Activated CD8-positive, alpha-beta T cell treated with anti-CD3 and anti-CD28 coated beads for 36 hours (primary cell): ENCODE results near the gene ALDOA. TPM values are rescaled to one million over a fixed set of nuclear protein-coding genes. Genes with fewer than 3 reads are reported as not detected.

ENCODE experiments used
- ATAC-seq: fragments of 200-7000 bp; cut with Tn5 transposase; one replicate; pipeline ENCODE4 v1.10.0; 2021; ENCODE audit warnings: mild to moderate bottlenecking, moderate library complexity
- CTCF ChIA-PET: fragments of 350-600 bp; sonication (Branson Sonifier 250); formaldehyde crosslinking; loops from one replicate; lab custom pipeline; 2021; ENCODE audit warnings: antibody characterized with exemption; lab: Charles Lee
- POLR2A ChIA-PET: fragments of 350-600 bp; sonication (Branson Sonifier 250); formaldehyde crosslinking; loops from one replicate; lab custom pipeline; 2021; ENCODE audit warnings: antibody characterized with exemption; lab: Charles Lee
- DNase-seq: peaks from one replicate; pipeline ENCODE4 v3.0.0-alpha.2; 2020
- H3K27ac Mint-ChIP-seq: one replicate; pipeline ENCODE4 v1.8.0; 2021; ENCODE audit warnings: mild to moderate bottlenecking, mixed read lengths
- H3K27me3 Mint-ChIP-seq: one replicate; pipeline ENCODE4 v1.8.0; 2021; ENCODE audit warnings: mixed read lengths
- H3K36me3 Mint-ChIP-seq: one replicate; pipeline ENCODE4 v1.8.0; 2021; ENCODE audit warnings: low read depth, mixed read lengths
- H3K4me1 Mint-ChIP-seq: one replicate; pipeline ENCODE4 v1.8.0; 2021; ENCODE audit warnings: low read depth, mixed read lengths
- H3K4me3 Mint-ChIP-seq: one replicate; pipeline ENCODE4 v1.8.0; 2021; ENCODE audit warnings: mild to moderate bottlenecking, moderate library complexity, mixed read lengths
- H3K9me3 Mint-ChIP-seq: one replicate; pipeline ENCODE4 v1.8.0; 2021; ENCODE audit warnings: mixed read lengths
- CTCF ChIP-seq: fragments of 200-600 bp; IDR thresholded peaks from one replicate; pipeline ENCODE4 v1.8.0; 2022; ENCODE audit warnings: antibody characterized with exemption, mild to moderate bottlenecking
- intact Hi-C: fragments of 100-400 bp; cut with micrococcal nuclease; formaldehyde crosslinking; loops from one replicate; pipeline ENCODE4 v1.10.0; 2022
- total RNA-seq, 2 experiments: library from RNA; stranded (reverse); gene quantifications; one replicate each; pipeline ENCODE4 v1.2.3, GENCODE V29; 2021

ALDOA gene
- total RNA-seq, 2 experiments from 2014 or later: 3,042 to 3,081 TPM

- intact Hi-C loops: no loop called here
- TF ChIP-seq CTCF: no peak
- H3K27ac Mint-ChIP-seq: no peak overlapping the region
- H3K36me3 Mint-ChIP-seq: peaks cover 13% of the 10 kb centered on the region
- ChIA-PET CTCF (no interaction called here), POLR2A (interaction anchor here (0.9 kb wide), 1 partner anchor 71 kb away, joined by 4 read pairs; no protein-coding TSS in a partner anchor)
- H3K4me1 Mint-ChIP-seq: peaks cover 12% of the 10 kb centered on the region
- peak; percentile 45 for DNase-seq
- no peak overlapping the region for H3K4me3 Mint-ChIP-seq
- H3K27me3 Mint-ChIP-seq: no peaks in the 10 kb centered on the region
- peak; percentile 50 for ATAC-seq
- no peaks in the 10 kb centered on the region for H3K9me3 Mint-ChIP-seq
Observed at GRCh38 chr16:30115238-30115637, 49.7 kb downstream of the ALDOA start.

GRCh38 chr16:30116291-30117207 is 51.0 kb downstream of the ALDOA start:
- CTCF ChIA-PET: no interaction called here
- no peak overlapping the region for H3K4me3 Mint-ChIP-seq
- ATAC-seq (no peak), DNase-seq (no peak)
- peaks cover 9% of the 10 kb centered on the region for H3K36me3 Mint-ChIP-seq
- H3K9me3 Mint-ChIP-seq: no peaks in the 10 kb centered on the region
- no peaks in the 10 kb centered on the region for H3K27me3 Mint-ChIP-seq
- TF ChIP-seq CTCF: no peak
- intact Hi-C loops: no loop called here
- H3K27ac Mint-ChIP-seq: no peak overlapping the region
- POLR2A ChIA-PET: interaction anchor here (0.7 to 1.0 kb wide), 2 partner anchors 69 to 539 kb away, joined by 3 read pairs; no protein-coding TSS in a partner anchor
- H3K4me1 Mint-ChIP-seq: peaks cover 23% of the 10 kb centered on the region

GRCh38 chr16:30117768-30118167 is 52.2 kb downstream of the ALDOA start:
- ChIA-PET POLR2A (interaction anchor here (2.1 to 2.3 kb wide), 2 partner anchors 14 to 25 kb away, joined by 6 to 7 read pairs; no protein-coding TSS in a partner anchor), CTCF (interaction anchor here (1.0 kb wide), 1 partner anchor 63 kb away, joined by 3 read pairs; no protein-coding TSS in a partner anchor)
- intact Hi-C loops: no loop called here
- Mint-ChIP-seq H3K4me1 (peaks cover 27% of the 10 kb centered on the region), H3K27ac (no peak overlapping the region), H3K27me3 (no peaks in the 10 kb centered on the region), H3K4me3 (no peak overlapping the region), H3K9me3 (no peaks in the 10 kb centered on the region), H3K36me3 (peaks cover 9% of the 10 kb centered on the region)
- no peak for TF ChIP-seq CTCF
- DNase-seq (no peak), ATAC-seq (no peak)

- Mint-ChIP-seq H3K27me3 (no peaks in the 10 kb centered on the region), H3K4me3 (no peak overlapping the region), H3K4me1 (peaks cover 27% of the 10 kb centered on the region), H3K9me3 (no peaks in the 10 kb centered on the region), H3K36me3 (peaks cover 9% of the 10 kb centered on the region), H3K27ac (no peak overlapping the region)
- ATAC-seq (no peak), DNase-seq (no peak)
- POLR2A ChIA-PET: interaction anchor here (0.7 to 2.3 kb wide), 4 partner anchors 15 to 218 kb away, joined by 3 to 7 read pairs (median 5); no protein-coding TSS in a partner anchor
- CTCF ChIA-PET: no interaction called here
- TF ChIP-seq CTCF: no peak
- intact Hi-C loops: no loop called here
Observed at GRCh38 chr16:30119428-30119827, 53.9 kb downstream of the ALDOA start.

Other genes starting within 250 kb of the ALDOA start
- 10 to 100 TPM; 26.8 to 29.0 TPM for gene PAGR1, start 249.6 kb upstream of the ALDOA start, total RNA-seq
- gene MVP, start 245.3 kb upstream of the ALDOA start, total RNA-seq: 10 to 100 TPM; 32.5 to 33.2 TPM
- gene CDIPT, start 202.5 kb upstream of the ALDOA start, total RNA-seq: 10 to 100 TPM; 30.2 to 35.4 TPM
- under 1 TPM; 0.11 to 0.13 TPM for gene SEZ6L2, start 166.2 kb upstream of the ALDOA start, total RNA-seq
- gene ASPHD1, start 165.3 kb upstream of the ALDOA start, total RNA-seq: 1 to 10 TPM; 2.0 to 2.1 TPM
- 10 to 100 TPM; 35.2 to 35.3 TPM for gene KCTD13, start 139.5 kb upstream of the ALDOA start, total RNA-seq
- gene TMEM219, start 103.7 kb upstream of the ALDOA start, total RNA-seq: 10 to 100 TPM; 31.9 to 34.9 TPM
- 10 to 100 TPM; 25.0 to 25.9 TPM for gene TAOK2, start 91.9 kb upstream of the ALDOA start, total RNA-seq
- 10 to 100 TPM; 35.2 to 36.4 TPM for gene HIRIP3, start 70.1 kb upstream of the ALDOA start, total RNA-seq
- 10 to 100 TPM; 75.9 to 79.1 TPM for gene INO80E, start 69.5 kb upstream of the ALDOA start, total RNA-seq
- gene DOC2A, start 54.7 kb upstream of the ALDOA start, total RNA-seq: 1 to 10 TPM in 1 of 2 experiments, under 1 TPM in 1; 0.68 to 1.8 TPM
- gene C16orf92, start 42.6 kb upstream of the ALDOA start, total RNA-seq: not detected
- 1 to 10 TPM; 3.5 to 3.6 TPM for gene TLCD3B, start 34.5 kb upstream of the ALDOA start, total RNA-seq
- gene PPP4C, start 10.2 kb downstream of the ALDOA start, total RNA-seq: 100 to 1,000 TPM; 116 to 121 TPM
- 1 to 10 TPM; 2.5 TPM for gene TBX6, start 26.2 kb downstream of the ALDOA start, total RNA-seq
- 10 to 100 TPM; 17.7 to 19.5 TPM for gene YPEL3, start 30.5 kb downstream of the ALDOA start, total RNA-seq
- 1 to 10 TPM; 4.5 to 5.7 TPM for gene GDPD3, start 47.8 kb downstream of the ALDOA start, total RNA-seq
- gene MAPK3, start 57.5 kb downstream of the ALDOA start, total RNA-seq: 10 to 100 TPM; 57.6 to 60.1 TPM
- 1,000 to 10,000 TPM; 1,130 to 1,151 TPM for gene CORO1A, start 117.8 kb downstream of the ALDOA start, total RNA-seq
- gene BOLA2B, start 127.9 kb downstream of the ALDOA start, total RNA-seq: 100 to 1,000 TPM; 248 to 254 TPM
- 100 to 1,000 TPM; 116 to 129 TPM for gene SLX1A, start 128.1 kb downstream of the ALDOA start, total RNA-seq
- gene SULT1A3, start 133.5 kb downstream of the ALDOA start, total RNA-seq: 10 to 100 TPM; 14.8 to 18.0 TPM
- gene NPIPB13, start 182.7 kb downstream of the ALDOA start, total RNA-seq: 10 to 100 TPM; 14.7 to 20.7 TPM